Measurements from ENCODE around the gene CLCN6.
A peak's percentile ranks its signal among the peaks of the same experiment; 100 is the strongest.

Gene CLCN6

DNA sequence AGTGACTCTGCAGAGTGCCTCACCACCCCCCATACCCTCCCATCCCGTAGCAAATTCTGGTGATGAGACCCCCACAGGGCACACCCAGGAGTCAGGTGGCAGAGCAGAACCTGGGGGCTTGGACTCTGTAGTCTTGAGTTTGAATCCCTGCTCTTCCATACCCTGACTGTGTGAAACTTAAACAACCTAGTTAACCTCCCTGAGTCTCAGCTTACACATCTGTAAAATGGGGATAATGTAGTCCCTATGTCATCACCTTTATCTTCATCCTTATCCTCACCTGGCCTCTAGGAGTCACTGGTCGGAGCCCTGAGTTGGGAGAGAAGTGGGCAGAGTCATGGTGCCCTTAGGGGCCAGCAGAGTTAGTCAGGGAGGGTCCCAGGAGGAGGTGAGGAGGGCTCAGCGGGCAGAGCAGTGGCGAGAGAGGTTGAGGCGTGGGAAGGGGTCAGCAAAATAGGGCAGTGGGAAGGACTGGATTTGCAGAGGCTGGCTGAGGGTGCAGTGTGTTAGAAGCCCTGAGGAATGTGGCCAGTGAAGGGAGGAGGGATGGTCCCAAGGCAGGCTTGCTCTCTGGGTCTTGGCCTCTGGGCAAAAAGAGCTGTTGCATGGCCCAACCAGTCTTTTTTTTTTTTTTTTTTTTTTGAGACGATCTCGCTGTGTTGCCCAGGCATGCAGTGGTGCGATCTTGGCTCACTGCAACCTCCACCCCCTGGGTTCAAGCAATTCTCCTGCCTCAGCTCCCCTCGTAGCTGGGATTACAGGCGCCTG is 25.4 kb upstream of the CLCN6 start:
- DNase-seq (ENCODE audit: low spot score): no peak

DNA sequence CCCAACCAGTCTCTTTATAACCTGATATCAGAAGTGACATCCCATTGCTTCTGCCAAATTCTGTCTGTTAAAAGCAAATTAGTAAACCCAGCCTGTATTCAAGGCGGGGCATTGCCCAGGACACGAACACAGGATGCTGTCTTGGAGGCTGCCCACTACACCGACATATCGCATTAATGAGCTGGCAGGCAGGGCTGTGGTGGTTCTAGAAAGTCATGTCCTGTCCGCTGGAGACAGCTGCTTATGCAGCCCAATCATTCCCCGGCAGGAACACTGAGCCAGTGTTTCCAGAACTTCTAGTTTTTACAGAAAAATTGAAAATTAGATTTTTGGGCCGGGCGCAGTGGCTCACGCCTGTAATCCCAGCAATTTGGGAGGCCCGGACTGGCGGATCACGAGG is 24.7 kb upstream of the CLCN6 start:
- no peak for DNase-seq (ENCODE audit: low spot score)

DNA sequence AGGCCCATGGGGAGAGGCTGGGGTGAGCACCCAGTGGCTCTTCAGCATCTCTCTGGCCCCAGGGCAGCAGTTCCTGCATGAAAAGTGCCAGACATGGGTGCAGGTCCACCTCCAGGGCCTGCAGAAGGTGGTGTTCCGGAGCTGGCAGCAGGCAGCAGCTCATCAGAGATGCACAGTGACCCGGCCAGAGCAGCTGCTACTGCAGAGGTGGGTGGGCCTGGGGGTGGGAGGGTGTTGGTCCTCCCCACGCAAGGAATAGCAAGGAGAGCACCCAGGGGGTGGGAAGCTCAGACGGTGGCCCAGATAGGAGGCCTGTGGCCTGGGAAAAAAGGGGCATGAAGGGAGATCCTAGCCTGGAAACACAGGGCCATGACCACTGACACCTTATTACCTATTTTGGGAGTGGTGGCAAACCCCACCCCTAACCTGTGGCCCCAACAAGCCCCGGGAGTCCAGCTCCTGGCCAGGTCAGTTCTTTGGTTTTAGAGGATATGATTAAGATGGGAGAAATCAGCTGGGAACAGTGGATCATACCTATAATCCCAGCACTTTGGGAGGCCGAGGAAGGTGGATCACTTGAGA is 23.8 kb upstream of the CLCN6 start:
- no peak for DNase-seq (ENCODE audit: low spot score)

DNA sequence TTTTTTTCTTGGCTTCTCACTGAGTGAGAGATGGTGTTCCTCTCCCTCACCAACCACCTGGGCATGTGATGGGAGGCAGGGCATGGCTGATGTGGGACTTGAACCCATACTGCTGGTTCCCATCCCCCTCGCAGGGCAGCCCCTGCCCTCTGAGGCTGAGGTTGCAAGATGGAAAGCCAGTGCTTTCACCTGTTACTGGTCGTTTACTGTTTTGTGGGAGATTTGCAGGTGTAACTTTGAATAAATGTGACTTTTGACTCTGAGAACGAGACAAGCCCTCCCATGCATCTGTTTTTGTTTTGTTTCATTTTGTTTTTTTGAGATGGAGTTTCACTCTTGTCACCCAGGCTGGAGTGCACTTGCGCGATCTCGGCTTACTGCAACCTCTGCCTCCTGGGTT is 22.4 kb upstream of the CLCN6 start:
- no peak for DNase-seq (ENCODE audit: low spot score)

DNA sequence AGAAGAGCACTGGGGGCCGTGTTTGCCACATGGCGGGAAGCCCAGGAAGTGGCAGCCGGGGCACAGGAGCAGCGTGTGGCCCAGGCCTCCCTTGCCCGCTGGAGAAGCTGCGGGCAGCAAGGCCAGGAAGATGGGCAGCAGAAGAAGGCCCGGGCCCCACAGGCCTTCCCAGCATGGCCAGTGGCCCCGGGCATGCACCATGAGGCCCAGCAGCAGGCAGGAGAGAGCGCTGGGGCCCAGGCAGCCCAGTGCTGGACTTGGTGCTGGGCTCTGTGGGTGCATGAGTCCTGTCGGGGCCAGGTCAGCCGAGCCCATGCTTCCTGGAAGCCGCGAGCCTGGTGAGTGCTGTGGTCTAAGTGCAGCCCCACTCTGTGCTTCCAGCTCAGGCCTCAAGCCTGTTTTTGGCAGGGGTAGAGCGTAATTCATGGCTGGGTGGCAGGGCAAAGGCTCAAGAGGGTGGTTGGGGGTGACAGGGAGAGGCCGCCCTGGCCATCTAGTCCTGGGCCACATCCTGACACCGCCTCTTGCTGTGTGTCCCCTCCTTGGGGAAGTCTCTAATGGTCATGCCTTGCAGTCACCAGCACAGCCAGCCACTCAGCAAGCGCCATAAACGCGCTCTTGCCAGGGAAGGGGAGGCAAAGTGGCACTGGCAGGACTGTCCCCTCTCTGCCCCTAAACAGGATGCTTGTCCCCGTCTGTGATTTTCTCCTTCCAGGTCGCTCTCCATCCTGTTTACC is 21.6 kb upstream of the CLCN6 start:
- DNase-seq (ENCODE audit: low spot score): no peak

DNA sequence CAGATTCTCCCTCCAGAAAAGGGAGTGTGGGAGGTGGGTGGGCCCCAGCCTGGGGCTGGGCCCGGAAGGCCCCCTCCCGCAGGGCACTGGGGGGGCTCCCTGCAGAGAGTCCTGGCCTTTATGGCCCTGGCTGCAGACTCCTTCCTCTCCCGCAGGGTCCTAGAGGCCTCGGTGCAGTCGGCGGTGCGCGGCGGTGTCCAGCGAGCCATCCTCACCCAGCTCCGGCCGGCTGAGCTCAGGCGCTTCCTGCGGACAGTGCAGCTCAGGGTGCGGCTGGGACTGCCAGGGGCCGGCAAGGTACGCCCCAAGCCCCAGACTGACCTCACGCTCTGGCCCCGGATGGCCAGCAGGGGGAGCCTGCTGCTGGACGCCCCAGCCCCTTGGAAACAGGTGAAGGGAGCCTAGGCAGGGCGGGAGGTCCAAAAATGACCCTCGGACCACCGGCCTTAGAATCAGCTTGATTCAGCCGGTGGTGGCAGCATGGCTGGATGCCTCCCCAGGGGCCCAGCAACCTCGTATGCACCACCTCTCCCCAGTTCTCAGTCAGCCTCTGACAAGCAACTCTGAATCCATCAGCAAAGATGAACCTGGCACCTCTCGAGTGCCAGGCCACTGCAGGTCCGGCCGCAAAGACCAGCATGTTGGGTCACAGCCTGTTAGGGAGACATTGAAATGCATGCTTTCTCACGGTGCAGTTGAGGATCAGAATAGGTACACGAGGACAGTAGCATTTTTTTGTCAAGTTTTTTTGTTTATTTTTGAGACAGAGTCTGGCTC is 20.8 kb upstream of the CLCN6 start:
- peak; percentile 78 for DNase-seq (ENCODE audit: low spot score)

DNA sequence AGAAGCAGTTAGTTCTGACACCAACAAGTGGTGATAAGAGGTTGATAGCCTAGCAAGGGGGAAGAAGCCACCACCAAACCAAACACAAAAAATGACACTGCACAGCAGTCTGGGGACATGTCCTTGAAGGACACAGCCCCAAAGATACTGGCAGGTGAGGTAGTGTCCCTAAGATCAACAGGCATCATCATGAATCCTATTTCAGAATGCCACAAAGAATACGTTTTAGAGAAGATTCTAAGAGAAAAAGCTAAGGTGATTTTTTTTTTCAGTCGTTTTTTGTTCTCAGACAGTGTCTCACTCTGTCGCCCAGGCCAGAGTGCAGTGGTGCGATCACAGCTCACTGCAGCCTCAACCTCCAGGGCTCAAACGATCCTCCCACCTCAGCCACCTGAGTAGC is 19.8 kb upstream of the CLCN6 start:
- DNase-seq (ENCODE audit: low spot score): no peak

DNA sequence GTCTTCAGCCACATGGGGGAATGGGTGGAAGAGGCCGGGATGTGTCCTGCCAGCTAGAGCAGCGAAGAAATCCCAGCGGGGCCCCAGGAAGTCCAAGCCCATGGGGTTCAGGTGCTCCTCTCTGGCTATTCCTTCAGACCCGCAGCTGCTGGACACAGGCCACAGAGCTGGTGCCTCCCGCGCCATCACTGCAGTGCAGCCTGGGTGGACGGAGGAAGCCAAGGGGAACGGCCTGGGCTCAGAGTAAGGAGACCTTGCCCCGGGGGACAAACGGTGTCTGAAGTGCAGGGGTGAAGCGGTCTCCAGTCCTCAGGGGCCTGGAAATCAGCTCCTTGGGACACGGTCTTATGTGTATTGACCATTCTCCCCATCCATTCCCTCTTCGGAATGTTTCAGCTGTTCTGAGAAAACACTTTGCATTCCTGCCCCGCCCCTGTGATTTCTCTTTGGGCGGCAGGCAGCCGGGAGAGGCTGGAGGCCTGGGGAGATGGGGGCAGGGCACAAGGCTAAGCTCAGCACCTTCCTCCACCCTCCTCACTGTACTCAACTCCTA is 18.7 kb upstream of the CLCN6 start:
- DNase-seq (ENCODE audit: low spot score): no peak

DNA sequence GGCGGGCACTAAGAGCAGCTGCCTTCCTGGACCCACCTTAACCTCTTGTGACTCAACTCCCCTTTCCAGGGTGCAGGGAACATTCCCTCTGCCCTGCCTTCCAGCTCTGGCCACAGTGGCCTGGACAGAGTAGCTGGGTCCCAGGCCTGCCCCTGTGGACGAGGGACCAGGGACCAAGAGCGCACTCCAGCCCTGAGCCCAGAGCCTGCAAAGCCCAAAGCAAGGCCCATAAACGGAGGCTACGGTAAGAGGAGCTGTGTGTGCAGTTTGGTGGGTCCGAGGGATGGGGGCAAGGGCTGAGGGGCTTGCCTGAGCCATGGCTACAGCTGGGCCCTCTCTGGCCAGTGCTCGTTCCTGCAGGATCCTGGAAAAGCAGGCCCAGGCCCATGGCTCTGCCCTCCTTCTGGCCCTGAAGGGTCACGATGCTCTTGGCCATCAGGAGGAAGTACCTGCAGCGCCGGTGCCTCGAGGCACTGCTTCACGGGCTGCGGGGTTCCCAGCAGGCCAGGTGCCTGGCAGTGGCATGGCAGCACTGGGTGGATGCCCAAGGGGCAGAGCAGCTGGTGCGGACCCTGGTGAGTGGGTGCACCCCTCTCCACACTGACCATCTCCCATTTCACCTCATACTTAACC is 18.1 kb upstream of the CLCN6 start:
- no peak for DNase-seq (ENCODE audit: low spot score)

DNA sequence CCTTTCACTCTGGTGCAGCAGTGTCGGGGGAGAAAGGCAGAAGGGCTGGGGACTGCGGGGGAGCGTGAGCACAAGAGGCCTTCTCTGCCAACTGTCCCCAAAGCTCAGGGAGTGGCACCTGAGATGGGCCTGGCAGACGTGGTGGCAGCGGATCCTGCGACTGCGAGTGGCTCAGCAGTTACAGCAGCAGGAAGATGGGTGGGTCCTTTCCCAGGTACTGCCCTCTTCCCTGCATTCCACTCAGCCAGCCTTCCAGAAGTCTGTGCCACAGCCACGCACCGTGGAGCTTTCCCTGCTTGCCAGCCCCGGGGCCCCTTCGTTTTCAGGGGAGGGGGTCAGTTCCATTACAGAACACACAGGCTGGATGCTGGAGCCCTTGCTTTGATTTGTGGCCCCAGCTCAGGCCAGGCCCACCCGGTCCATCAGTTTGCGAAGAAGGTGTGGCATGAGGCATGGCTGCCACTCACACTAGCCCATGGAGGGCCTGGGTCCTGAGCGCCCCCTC is 17.4 kb upstream of the CLCN6 start:
- DNase-seq (ENCODE audit: low spot score): no peak

DNA sequence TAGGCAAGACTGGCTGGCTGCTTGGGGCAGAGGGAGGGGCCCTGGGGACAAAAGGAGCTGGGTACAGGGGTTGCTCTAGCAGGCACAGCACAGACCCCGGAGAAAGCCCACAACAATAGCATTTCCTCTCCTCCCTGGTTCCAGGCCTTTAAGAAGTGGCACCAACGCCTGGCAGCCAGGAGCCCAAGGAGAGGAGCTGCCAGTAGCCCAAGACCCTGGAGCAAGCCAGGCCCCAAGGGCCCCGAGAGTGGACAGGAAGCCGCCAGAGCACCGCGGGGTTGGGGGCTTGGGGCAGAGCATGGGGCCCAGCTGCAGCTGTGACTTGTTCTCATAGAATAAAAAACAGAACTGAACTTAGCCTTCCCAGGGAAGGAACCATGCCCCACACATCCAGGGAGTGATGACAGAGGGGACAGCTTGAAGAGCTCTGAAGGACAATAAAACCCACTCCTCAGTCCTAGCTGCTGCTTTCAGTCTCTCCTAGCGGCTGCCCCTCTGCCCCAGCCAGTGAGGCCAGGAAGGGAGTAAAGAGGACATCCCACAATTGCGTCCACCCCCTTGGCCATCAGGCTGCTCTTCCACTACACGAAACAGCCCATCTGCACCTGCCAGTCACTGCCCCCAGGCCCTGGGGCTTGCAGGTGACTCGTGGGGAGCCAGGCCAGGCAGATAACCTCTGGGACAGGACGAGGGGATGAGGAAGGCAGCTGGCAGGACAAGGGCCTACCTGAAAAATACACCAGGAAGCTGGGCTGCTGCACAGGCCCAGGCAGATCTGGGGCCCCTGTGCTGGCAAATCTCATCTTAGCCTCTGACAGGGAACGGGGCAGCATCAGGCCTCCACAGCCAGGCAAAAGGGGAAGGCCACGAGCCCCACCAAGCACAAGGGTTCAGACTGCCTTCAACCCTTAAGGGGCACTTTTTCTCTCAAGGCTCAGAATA is 16.6 kb upstream of the CLCN6 start:
- no peak for DNase-seq (ENCODE audit: low spot score)

DNA sequence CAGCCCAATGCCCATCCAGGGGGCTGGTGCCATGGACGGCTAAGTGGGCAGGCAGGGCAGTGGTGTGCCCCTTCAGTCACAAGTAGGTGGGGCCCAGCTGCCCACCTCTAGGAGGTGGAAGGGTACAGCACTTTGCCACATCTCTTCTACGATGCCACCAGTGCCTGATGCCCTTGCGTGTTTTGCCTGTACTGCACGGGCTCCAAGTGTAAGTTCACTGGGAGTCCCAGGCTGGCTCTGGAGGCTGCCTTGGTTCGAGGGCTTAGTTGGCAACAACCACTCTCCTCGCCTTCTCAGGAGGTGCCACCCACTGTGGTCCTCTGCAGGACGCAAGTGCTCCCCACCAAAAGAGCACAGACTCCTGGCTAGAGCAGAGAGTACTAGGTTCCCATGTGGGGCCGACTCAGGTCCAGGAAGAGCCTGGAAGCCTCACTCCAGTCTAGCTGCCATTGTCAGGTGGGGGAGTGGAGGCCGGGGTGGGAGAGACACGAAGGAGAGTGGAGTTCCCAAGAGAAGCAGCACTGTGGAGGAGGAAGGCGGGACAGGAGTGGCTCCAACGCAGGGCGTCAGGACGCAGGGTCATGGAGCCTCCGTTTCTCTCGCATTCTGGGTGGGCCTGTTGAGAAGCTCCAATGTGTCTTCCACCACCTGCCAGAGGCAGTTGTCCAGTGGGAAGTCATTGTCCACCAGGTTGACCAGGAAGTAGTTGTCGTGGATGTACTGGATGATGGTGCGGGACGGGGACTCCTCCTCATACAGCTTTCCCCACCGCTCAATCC is 15.7 kb upstream of the CLCN6 start:
- DNase-seq (ENCODE audit: low spot score): no peak

DNA sequence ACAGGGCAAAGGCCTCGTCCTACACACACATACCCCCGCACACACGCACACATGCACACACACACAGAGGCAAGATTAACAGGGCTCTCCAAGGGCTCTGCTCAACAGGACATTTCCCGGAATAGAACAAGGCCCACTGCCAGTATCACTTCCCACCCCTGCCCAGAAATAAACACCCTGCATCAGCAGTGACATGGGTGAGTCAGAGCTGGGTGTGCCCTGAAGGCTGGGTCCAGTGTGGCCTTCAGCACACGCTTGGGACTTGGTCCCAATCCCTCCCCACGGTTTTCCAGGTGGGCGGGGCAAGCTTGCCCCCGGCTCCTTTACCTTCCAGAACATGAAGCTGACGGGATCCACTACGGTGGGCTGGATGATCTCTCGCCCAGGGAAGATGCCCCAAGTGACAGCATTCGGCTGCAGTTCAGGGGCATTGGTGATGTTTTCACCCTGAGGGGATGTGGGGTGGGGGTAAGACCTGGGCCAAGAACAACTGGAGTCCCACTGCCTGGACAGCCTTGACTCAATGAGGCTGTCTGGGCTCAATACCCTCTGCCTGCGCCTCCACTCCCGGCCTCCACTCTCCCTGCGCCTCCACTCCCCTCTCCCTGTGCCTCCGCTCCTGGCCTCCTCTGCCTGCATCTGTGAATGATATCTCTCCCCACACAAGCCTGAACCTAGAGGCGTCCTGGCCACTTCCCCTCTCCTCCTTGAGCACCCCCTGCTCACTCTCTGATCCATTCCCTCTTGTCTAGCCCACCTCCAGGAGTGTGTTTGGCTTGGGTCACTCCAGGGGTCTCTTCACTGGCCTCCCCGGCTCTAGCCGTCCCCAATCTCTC is 14.9 kb upstream of the CLCN6 start:
- peak; percentile 12 for DNase-seq (ENCODE audit: low spot score)

DNA sequence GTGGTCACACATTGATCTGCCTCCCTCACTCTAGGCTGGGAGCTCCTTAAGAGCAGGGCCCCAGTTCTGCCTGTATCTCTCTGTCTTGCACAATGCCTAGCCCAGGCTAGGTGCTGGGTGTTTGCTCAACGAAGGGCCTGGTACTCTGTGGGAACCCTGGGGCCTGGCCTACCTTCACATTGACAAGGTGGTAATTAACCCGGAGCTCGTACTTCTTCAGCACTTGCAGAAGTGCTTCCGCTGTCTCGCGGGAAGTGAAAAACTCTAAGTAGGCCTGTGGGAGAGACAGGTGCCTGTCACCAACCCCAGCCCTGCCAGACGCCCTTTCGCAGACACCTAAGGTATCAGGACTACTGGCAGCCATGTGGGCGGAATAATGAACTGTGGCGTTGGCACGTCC is 13.9 kb upstream of the CLCN6 start:
- peak; percentile 4 for DNase-seq (ENCODE audit: low spot score)

DNA sequence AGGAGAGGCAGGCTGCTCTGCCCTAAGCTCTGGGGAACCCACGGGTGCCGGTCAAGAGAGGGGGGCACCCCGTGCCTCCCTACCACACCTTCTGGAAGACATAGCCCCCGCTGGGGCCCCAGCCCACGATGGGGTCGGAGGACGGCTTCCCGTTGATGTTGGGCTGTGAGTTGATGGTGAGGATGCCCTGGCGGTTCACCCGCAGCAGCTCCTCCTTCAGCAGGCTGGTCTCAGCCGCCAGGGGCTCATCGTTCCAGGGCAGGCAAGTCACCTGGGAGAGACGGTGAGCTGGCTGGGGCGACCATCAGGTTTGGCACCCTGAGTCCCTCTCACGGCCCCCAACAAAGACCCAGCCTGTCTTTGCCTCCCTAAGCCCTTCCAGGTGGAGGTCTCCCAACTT is 12.2 kb upstream of the CLCN6 start:
- DNase-seq (ENCODE audit: low spot score): no peak

DNA sequence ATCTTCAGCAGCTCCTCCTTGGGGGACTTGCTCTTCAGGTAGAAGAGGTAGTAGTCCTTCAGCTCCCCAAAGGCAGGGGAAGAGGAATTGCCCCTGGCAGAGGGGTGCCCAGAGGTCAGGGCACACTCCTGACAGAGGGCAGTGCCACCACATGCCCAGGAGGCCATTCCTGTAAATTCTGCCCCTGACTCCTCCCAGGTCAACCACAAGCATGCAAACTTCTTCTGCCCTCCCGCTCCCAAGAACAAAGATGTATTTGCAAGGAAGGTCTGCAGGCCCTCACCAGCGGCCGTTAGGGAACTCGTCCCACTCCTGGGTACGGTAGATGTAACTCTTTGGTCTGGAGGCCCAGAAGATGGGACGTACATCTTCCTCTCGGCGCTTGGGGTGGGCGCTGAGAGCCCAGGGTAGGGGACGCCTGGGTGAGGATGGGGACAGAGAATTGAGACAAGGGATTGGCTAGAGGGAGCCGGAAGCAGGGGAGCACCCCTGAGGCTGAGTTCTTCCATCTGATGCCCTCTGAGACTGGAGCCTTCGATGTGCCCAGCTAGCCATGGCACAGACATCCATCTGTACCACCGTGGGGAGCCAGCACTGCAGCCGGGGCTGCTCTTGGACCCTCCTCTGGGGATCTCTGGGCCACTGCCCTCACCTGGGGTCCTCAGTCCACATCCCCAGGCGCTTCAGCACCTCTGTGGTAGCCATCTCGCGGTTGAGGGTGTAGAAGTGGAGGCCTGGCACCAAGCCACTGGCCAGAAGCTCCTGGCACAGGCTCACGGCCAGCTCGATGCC is 11.3 kb upstream of the CLCN6 start:
- no peak for DNase-seq (ENCODE audit: low spot score)

DNA sequence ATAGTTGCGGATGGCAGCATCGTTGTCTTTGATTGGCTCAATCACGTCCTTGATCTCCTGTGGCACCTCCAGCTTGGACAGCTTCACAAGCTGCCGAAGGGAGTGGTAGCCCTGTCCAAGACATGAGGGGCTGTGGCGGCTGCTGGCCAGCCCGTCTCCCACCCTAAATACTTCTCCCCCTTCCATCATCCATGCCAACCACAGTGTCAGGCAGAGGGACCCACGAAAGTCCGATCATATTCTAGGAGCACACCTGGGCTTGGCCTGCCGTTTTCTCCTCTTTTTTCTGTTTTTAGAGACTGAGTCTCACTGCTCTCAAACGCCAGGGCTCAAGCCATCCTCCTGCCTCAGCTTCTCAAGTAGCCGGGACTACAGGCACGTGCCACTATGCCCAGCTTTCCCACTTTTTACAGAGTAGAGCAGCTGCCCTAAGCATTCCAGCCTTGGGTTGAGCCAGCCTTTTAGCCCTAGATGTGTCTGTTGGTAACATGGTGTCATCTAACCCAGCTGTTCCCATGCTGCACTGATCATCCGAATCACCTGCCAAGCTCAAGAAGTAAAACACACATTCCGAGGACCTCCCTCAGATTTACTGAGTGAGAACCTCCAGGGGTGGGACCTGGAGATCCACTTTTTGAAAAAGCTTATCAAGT is 10.6 kb upstream of the CLCN6 start:
- DNase-seq (ENCODE audit: low spot score): no peak

Data from D341Med (cell line).